GM21619 (cell line): ENCODE results near the gene SELENOK.

Experiments used
- ATAC-seq: cut with Tn5 transposase; IDR thresholded peaks from one replicate; pipeline ENCODE4 v1.9.1; 2021; ENCODE audit not compliant: unreplicated experiment

SELENOK gene

DNA sequence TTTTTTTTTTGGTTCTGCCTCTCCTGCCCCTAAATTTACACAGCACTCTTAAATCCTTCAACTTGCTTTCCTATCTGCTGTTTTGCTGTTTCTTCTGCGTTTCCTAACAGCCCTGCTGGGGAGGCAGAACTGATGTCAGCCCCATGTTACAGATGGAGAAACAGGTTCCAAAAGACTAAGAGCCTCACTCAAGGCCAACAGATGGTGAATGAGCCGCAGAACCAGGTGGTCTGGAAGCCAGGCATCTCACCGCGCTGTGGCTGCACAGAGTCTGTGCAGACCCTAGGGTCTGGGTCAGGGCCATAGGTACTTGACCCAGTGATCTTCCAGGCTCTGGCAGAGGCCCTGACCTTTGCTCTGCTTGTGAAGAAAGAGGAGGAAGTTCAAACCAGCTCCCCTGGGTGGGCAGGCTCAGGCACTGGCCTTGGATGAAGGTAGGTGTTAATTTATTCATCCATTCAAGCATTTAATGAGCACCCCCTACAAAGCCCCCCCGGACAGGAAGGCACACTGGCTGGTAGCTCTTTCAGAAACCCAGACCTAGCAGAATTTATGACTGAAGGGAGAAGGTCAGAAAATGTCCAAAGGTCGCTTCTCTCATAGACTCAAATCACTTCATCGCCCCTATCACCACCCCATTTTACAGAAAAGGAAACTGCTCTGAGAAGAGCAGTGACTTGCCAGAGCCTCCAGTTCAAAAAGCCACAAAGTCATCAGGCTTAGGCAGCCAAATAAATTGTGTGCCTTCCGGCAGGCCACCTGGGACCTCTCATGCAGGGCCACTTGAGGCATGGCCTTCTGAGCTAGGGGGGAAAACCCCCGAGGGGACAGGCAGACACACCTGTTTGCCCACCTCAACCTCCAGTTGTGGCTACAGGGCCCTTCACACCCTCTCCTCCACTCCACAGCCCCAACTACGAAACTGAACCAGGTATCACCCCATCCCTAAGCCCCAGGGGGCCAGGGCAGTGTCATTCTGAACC, 48.2 kb downstream of the SELENOK start:
- peak; percentile 53 for ATAC-seq

GRCh38 chr3:53842436-53843194, 49.0 kb downstream of the SELENOK start:
- no peak for ATAC-seq

DNA sequence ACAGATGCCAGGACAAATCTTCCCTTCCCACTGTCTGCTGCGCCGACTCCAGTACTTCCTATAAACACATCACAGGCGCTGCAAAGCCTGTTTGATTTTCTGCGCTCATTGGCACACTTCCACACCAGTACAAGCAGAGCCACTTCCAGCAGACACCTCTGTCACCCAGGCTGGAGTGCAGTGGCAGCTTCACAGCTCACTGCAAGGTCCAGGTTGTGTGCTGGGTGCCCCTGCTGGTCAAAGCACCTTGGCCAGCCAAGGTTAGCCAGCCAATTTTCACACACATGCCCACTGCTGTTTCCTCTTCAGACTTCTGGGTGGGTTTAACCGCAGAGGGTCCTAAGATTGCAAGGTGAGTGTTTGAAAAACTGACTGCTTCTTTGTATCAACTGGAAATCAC, 50.4 kb downstream of the SELENOK start:
- ATAC-seq = no peak

DNA sequence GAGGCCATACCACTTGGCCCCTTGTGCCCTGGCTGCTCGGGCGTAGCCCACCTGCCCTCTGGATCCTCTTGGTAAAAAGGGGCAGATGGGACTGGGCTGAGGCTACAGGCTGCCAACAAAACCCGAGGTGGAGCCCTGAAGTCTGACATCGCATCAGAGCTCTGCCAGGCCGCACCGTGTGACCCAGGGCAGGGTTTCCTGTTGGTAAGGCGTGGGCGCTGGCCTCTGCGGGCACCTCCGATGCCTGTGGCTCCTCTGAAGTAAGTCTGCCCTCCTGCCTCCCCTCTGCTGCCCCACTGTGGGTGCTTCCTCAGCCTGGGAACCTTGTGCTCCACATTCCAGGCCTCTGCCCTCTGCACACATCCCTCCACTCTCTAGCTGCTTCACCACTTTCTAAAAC, 54.3 kb downstream of the SELENOK start:
- no peak for ATAC-seq

GRCh38 chr3:53836084-53836872, 55.4 kb downstream of the SELENOK start:
- no peak for ATAC-seq

GRCh38 chr3:53835257-53835656, 56.4 kb downstream of the SELENOK start:
- ATAC-seq = no peak

DNA sequence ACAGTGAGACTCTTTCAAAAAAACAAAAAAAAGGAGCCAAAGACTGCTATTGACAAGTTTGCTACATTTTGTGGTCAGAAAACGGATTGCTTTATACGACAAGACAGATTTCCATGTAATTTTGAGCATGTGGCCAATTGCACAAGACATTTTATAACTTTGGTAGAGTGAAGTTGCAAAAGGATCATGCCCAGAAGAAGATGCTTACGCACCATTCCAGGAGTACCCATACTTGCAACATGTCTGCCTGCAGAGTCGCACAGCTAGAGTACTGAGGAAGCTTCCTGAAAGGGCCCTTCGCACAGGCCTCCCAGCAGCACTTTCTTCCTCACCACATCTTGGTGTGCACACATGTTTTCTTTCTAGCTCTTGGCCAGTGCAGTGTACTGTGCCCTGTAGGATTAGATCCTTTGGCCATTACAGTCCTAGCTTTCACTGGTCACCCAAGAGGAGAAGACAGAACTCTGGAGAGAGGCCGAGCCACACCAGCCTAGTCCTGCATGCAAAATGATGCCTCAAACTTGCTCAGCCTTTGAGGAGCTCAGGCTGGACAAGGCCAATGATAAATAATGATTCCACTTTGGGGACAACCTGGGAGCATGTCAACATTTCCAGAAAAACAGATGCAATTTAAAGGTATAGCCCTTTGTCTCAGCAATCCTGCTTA, 57.1 kb downstream of the SELENOK start:
- ATAC-seq = no peak
